Gastroesophageal sphincter (tissue), 3 donors: Measurements from ENCODE around the gene CDH4.

Source experiments
- EP300 ChIP-seq: sonication (generic); formaldehyde crosslinking; IDR thresholded peaks from one replicate; pipeline ENCODE4 v1.6.1; 2017; ENCODE audit warnings: antibody characterized with exemption, mild to moderate bottlenecking
- TF ChIP-seq, protein P1 (sequence below), 4 experiments: fragments of 200-600 bp in 2 of 4; fragments of 450-650 bp in 2 of 4; sonication (generic) in 1 of 4; IDR thresholded peaks; one replicate each; pipeline ENCODE4 v1.5.1; 2017 to 2019; ENCODE audit warnings: antibody characterized with exemption in 4 of 4, mild to moderate bottlenecking in 2 of 4, moderate library complexity in 2 of 4

DNA sequence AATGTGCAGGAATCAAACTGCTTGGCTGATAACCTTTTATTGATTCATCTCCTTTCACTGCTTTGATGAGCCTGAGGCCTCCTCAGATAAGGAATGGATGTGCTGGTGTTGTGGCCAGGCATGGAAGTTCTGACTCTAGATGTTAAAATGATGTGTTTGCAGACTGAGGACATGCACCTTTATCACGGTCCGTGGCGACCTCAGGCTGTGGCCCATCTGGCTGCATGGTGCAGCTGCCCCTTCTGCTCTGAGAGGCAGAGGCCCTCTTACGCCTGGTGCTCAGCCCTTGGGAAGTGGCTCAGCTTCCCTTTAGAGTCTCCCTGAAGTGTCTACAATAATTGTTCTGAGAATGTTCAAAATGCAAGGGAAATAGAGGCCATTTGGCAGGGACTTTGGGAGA is 26.2 kb downstream of the CDH4 start:
- TF ChIP-seq, protein P1, sequence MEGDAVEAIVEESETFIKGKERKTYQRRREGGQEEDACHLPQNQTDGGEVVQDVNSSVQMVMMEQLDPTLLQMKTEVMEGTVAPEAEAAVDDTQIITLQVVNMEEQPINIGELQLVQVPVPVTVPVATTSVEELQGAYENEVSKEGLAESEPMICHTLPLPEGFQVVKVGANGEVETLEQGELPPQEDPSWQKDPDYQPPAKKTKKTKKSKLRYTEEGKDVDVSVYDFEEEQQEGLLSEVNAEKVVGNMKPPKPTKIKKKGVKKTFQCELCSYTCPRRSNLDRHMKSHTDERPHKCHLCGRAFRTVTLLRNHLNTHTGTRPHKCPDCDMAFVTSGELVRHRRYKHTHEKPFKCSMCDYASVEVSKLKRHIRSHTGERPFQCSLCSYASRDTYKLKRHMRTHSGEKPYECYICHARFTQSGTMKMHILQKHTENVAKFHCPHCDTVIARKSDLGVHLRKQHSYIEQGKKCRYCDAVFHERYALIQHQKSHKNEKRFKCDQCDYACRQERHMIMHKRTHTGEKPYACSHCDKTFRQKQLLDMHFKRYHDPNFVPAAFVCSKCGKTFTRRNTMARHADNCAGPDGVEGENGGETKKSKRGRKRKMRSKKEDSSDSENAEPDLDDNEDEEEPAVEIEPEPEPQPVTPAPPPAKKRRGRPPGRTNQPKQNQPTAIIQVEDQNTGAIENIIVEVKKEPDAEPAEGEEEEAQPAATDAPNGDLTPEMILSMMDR (IDR thresholded peaks at IDR 0.05), result no peak
- no peak for TF ChIP-seq EP300
